Measurements from ENCODE around the gene CLSTN2.

Gene CLSTN2

DNA sequence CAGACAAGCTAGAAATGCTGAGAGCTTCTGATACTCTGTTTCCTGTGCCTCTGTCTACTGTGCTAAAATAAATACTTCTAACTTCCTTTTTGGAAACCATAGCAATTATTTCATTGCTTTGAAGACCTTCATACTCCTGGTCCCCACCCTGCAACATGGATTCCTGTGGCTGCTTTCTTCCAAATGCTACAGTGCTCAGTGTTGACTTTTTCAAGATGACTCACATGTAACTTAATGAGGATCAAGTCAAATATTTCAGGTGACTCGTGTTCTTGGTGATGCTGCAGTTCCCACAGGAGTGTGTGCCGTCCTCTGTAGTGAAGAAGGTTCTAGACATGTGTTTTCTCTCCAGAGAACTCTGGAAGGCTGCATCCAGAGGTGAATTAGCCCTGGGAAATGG is 288.6 kb downstream of the CLSTN2 start:
- DNase-seq (ENCODE audit: low read depth in 2 of 2, low spot score in 1 of 2), result no peak

DNA sequence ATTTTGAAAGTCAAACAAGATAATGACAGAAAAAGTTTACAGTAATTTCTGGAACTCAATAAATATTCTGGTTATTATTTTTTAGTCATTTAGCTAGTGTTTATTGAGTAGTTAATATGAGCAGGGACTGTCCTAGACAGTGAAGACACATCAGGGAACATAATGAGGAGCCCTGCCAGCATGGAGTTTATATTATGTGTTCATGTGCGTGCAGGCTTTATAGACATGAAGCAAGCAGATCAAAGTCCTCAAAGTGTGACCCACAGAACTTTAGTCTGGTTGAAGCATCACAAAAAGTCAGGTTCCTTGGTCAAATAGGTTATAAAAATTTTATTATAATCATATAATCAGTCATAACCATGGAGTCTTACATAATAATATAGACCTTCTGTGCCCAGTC is 289.3 kb downstream of the CLSTN2 start:
- no peak for DNase-seq (ENCODE audit: low read depth in 2 of 2, low spot score in 1 of 2)

DNA sequence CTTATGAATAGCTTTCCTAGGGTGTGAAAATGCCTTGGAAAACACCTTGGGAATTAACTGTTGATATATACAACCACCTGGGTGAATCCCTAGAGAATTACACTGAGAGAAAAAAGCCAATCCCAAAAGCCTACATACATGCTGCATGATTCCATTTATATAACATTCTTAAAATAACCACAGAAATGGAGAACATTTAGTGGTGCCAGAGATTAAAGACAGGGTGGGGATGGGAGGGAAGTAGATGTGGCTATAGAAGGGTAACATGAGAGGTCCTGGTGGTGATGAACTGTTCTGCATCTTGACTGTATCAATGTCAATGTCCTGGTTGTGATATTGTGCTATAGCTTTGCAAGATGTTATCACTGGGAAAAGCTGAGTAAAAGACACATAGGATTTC is 291.0 kb downstream of the CLSTN2 start:
- DNase-seq (ENCODE audit: low read depth in 2 of 2, low spot score in 1 of 2), result no peak

DNA sequence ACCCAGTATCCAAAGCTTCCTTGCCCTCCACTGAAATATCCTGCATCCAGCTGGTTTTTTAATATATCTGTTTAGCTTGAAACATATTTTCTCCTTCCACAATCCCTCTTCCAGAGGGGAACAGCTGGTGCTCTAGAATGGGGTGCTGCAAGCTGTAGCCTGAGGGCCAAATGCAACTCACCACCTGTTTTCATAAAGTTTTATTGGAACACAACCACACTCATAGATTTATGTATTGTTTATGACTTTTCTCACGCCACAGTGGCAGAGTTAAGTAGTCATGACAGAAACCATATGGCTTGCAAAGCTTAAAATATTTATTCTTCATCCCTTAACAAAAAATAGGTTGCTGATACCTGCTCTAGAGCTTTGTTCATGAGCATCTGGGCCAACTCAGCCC is 298.7 kb downstream of the CLSTN2 start:
- no peak for DNase-seq (ENCODE audit: low read depth in 2 of 2, low spot score in 1 of 2)

DNA sequence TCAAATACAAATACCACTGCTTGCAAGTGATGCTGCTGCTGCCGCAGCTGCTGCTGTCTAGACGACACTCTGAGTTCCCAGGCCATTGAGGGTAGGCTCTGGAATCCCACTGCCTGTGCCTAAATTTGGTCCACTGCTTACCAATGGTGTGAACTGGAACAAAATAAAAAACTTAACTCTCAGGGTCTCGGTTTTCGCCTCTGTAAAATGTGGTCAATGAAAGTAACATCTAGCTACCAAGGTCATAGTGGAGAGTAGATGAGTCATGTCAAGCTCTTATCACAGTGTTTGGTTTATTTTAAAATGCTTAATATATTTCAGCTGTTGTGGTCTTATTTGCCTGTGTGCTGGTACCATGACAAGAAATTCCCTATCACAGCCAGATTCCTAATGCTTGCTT is 299.3 kb downstream of the CLSTN2 start:
- no peak for DNase-seq (ENCODE audit: low read depth in 2 of 2, low spot score in 1 of 2)

DNA sequence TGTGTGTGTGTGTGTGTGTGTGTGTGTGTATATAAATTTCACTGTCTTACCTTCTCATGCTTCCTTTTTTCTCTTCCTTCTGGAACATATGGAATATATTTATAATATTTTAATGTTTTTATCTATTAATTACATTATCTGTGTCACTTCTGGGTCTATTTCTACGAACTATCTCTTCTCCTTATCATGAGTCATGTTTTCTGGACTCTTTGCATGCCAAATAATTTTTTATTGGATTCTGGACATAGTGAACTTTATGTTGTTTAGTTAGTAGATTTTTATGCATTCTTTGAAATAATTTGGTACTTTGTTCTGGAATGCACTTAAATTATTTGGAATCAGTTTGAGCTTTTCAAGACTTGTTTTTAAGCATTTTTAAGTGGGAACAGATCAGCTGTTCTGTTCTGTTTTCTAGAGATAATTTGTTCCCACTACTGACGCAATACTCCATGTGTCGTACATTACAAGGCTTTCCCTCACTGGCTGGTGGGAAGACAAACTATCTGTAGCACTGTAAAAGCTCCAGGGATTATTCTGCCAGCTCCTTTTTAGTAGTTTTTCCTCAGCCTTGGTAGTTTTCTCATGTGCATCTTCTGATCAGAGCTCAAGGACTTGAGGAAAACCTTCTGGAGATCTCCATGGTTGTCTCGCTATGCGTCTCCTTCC is 302.0 kb downstream of the CLSTN2 start:
- DNase-seq (ENCODE audit: low read depth in 2 of 2, low spot score in 1 of 2), result no peak

DNA sequence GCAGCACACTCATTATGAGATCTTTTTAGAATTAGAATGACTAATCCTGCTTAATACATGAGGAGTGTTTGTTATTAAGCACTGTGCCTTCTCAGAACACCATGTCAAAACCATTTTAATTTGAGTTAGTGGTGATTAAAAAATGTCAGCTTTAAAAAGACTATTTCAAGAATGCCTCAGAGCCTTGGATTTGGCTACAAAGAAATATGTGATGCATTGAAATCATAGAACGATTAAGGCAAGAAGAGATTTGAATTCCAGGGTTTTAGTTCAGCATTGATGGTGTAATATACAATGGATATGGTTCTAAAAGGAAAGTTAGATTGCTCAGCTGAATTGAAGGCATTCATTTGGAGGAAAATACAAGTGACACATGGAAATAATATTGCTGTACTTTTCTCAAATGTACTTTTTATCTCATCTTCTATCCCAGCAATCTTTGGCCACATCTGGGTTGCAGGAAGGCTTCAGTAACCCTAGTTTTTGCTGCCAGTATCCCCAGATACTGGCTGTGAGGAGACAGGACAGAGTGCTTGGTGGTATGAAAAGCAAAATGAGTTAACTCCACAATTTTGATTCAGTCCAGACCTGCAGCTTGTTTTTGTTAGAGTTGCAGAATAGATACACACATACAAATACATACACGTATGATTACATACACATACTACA is 303.8 kb downstream of the CLSTN2 start:
- no peak for DNase-seq (ENCODE audit: low read depth in 2 of 2, low spot score in 1 of 2)

DNA sequence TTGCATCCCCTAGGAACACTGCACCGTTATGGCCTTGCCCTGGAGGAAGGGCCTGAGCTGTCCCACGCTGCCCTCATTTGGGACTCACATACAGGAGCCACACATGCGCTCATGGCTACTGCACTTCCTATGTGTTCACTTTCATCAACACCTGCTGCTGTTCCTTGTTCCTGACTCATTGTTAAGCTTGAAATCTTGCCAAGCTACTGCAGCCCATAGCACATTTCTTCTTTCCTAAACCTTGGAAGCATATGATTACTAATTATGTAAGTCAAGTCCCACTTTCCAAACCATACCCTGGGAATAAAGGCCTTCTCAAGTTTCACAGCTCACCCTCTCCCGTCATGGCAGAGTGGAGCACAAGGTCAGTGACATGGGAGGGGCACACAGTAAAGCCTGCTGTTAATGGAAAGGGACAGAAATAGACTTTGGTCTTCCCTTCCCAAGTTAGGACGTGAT is 307.9 kb downstream of the CLSTN2 start:
- DNase-seq (ENCODE audit: low read depth in 2 of 2, low spot score in 1 of 2), result no peak

DNA sequence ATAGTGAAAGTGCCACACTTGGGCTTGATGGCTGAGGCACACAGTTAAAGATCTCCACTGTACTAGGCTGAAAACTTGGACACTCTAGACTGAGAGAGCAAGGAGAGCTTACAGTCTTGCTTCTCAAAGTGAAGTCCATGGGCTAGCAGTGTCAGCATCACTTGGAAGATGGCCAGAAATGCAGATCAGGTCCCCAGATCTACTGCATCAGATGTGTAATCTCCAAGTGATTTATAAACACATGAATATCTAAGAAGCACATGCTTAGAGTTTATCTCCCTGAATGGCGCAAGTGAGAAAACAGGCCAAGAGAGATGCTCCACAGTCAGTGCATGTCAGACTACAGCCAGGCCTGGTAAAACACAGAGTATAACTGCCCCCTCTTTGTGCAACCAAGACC is 308.6 kb downstream of the CLSTN2 start:
- DNase-seq (ENCODE audit: low read depth in 2 of 2, low spot score in 1 of 2), result no peak

DNA sequence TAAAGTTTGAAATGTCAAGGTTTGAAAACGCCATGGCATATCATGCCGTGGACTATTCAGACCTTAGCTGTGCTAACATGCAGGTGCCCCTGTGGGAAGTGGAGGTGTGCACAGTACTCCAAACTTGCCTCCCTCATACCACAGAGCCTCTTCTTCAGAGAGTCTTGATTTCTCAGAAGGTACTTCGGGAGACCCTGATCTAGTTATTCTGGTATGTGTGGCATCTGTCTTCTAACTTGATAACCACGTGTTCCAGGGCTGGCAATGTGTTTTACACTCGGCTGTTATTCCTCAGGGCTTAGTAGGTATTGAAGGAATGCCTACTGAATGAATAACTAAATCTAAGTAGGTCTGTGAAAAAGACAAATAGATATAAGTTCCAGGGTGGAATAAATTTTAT is 309.9 kb downstream of the CLSTN2 start:
- DNase-seq (ENCODE audit: low read depth in 2 of 2, low spot score in 1 of 2), result no peak

DNA sequence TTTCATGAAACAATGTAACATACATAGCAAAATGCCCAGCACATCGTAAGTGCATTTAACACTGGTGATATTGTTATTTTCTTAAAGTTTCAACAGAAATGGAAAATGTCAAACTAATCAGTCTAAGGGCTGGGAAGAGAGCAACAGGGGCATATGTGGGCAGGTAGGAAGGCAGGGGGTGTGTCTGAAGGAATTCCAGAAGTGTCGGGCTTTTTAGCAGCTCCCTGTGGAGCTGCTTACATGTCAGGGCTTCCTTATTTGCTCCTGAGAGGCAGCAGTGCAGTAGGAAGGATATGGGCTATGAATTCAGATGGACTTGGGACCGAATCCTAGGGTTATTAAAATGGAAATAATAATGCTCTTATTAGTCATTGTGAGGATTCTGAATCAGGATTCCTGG is 311.6 kb downstream of the CLSTN2 start:
- DNase-seq (ENCODE audit: low read depth in 2 of 2, low spot score in 1 of 2), result no peak

DNA sequence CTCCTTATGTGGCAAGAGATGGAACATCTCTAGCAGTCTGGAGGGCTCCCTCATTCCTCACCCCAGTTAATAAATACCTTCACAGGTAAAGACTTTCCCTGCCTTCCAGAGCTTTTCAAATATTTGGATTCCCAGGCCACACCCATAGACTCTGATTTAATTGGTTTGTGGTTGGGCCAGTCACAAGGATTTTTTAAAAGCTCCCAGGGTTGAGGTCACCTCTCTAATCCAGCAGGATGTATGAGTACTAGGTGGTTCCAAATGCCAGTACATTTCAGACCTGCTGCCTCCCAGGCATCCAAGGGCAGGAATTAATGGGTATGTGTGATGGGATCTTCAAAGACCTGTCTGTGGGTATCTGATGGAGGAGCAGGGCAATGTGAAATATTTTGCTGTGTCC is 312.8 kb downstream of the CLSTN2 start:
- DNase-seq (ENCODE audit: low read depth in 2 of 2, low spot score in 1 of 2), result no peak

DNA sequence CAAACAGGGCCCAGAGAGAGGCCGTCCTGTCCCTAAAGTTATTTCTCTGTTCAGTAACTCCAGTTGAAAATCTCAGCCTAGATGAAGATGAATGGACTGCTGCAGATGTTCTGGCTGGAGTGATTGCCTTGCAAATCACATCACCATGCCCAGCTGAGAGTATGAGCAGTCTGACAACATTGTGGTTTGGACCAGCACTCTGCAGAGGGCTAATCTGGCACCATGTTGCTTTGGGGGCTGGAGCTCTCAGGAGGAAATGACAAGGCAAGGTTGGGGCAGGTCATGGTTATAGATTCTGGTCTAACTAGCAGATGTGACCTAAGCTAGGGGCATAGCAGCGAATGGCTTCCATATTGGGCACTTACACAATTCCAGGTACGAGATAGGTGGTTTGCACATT is 314.2 kb downstream of the CLSTN2 start:
- DNase-seq (ENCODE audit: low read depth in 2 of 2, low spot score in 1 of 2), result no peak

DNA sequence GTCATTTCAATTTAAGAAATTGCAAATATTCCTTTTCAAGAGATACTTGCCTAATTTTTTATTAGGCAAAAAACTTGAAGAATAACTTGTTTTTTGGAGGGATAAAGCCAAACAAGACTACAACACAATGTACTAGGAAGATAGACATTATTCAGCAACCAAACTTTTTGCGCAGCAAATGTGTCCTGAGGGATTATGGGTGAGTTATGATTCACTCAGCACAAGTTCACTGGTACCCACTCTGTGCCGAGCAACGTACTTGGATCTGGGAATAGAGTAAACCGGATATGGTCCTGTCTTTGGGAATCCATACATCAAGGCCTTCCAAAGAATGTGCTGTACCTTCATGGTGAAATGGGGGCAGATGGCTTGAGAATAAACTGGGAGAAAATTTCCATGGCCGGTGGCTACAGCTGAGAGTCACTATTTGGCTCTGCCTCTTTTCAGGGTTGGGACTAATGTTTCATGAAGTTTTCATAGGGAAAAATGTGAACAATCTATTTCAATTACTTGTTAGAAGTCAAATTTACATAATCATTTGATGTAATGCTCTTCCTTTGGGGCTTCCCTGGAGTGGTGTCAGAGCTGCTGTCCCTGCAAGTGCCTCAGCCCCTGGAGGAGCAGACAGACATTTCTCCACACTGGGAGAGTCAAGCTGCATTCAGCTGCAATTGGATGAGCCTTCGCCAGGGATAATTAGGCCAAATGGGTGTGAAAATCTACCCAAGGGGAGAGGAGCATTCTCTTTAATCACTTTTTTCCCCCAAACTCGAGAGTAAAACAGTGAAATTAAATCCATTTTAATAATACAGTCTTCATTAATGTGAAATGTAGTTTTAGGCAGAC is 315.2 kb downstream of the CLSTN2 start:
- DNase-seq (ENCODE audit: low read depth in 2 of 2, low spot score in 1 of 2), result no peak

DNA sequence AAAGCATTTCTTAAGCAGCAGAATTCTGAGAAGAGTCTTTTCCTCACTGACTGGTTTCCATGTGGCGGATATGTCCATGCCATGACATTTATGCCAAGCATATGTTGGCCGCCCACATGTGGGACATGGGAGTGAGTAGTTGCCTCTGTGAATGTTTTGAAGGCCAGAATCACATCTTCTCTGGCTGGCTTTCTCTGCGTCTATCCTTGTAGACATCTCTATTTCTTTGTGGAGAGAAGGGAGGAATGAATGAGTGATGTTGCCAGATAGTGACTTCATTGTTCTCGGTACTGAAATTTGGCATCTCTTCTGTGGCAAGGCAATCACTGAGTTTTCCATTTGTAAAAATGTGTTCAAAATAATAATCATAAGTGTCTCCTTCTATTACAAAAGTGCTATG is 316.0 kb downstream of the CLSTN2 start:
- no peak for DNase-seq (ENCODE audit: low read depth in 2 of 2, low spot score in 1 of 2)

DNA sequence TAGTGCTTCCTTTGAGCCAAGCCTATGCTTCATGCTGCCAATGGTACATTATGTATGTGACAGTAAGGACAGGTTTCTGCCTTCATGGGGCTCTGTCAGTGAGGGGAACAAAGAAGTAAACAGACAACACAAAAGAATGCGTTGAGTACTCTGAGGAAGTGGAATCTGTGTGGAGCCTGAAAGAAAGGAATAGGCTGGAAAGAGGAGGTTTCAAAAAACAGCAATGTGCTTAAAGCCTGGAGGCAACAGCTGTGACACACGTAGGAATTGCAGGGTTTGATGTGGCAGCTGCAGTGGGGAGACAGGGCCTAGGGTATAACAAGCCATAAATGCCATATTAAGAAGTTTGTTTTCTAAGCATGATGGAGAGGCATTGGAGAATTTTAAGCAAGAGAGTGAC is 316.7 kb downstream of the CLSTN2 start:
- no peak for DNase-seq (ENCODE audit: low read depth in 2 of 2, low spot score in 1 of 2)

DNA sequence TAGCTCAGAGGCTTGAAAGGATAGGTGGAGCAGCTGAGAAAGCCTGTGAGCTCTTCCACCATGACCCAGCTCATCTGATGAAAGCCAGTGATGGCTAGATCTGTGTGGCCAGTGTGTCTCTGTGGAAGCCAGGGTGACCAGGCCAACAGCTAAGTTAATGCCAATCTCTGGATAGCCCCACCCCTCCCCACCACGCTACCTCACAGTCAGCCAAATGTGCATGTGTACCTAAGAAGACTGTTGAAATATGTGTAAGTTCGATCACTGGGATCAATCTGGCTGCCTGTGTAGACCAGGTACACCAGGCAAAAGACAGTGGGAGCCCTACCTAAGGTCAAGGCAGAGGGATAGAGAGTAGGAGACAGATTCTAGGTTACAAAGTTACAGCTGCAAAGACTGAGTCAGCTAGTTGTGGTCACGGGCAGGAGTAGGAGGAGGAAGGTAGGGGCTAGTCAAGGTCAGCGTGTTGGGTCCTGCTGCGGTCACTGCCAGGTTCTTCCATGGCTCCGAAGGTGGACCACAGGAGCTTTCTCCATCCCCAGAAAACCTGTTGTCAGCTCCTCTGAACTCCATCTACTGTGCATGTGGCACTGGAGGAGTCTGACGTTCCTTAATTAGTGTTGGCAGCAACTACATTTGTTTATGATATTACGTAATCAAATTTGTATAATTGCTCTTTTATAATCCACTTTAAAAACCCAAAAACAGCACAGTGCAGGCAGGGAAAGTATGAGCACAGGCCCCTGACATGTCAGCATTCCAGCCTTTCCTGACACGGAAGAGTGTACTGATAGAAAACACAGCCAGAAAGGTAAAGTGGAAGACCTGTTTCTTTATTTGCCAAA is 318.0 kb downstream of the CLSTN2 start:
- DNase-seq (ENCODE audit: low read depth in 2 of 2, low spot score in 1 of 2), result no peak

DNA sequence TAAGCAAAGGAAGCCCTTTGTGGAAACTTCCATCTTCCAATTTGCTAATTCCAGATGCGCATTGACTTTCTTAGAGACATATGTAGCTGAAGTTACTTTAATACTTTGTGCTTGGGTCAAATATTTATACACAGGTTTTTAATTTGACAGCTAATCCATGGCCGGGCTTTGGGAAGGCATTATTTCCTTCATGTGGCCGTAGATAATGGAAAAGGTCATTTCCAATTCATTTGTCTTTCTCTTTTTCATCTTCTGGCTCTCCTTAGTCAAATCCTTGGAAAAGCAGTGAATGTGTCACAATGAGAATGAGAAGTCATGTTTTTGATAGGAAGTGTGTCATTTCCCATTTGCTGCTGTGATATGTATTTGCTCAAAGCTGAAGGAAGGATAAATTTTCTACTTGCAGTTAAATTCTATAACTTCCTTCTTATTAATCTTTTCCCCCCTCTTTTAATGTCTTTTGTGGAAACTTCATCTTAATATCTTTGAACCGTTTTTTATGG is 323.3 kb downstream of the CLSTN2 start:
- no peak for DNase-seq (ENCODE audit: low read depth in 2 of 2, low spot score in 1 of 2)

DNA sequence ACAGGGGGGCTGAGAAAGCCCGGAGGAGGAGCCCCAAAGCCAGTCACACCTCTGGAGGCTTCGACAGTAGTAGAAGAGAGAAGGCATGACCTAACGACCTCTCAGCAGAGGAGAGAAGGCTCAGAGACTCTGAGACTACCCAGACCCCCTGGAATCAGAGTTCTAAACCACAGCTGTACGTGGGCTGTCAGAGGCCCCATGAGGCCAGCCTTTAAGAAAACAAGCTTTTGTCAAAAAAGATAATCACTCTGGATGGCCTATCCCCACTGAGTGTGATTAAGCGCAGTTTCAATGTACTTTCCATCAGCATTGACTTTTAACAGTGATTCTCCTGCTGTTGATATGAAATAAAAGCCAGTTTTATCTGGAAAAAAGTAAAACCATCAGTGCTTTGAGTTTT is 330.3 kb downstream of the CLSTN2 start:
- DNase-seq (ENCODE audit: low read depth in 2 of 2, low spot score in 1 of 2), result no peak

DNA sequence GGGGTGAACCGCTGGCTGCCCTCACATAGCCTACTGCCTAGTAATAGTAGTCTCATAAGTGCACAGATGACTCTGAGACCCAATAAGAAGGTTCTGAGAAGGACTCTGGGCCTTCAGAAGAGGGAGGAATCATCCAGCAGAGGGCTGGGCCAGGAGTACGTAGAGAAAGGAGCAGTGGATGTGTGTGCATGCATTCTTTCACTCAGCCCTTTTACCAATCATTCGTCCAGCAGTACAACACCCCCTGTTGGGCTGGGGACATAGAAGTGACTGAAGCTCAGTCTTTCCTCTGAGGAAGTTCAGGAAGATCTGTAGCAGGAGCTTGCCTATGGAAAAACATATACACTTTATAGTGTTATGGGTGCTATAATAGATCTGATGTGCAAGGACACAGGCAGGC is 333.1 kb downstream of the CLSTN2 start:
- no peak for DNase-seq (ENCODE audit: low read depth in 2 of 2, low spot score in 1 of 2)

DNA sequence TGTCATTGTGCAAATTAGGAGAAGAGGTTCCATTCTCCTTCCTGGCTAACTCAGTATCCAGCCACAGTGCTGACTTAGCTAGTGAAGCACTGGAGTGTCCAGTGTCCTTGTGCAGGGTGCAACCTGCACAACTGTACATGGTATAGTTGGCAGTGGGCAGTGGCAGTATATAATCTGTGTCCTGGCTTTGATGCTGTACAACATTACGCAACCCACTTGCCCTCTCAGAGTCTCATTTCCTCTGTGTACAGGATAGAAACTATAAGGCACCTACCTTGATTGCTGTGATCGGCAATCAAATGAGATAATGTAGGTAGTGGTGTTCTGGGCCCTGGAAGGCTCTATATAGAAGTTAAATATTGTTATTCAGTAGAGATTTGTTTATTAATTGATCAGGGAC is 333.6 kb downstream of the CLSTN2 start:
- no peak for DNase-seq (ENCODE audit: low read depth in 2 of 2, low spot score in 1 of 2)
